Smooth muscle cell (in vitro differentiated cells): ENCODE results near the gene BRD7. TPM values are rescaled to one million over a fixed set of nuclear protein-coding genes. Genes with fewer than 3 reads are reported as not detected.
A peak's percentile ranks its signal among the peaks of the same experiment; 100 is the strongest.

Source experiments
- DNase-seq: peaks from one replicate; lab custom pipeline; 2025; ENCODE audit not compliant: unreplicated experiment; lab: John Stamatoyannopoulos, UW
- H2AFZ ChIP-seq: fragments of 200-600 bp; sonication (generic); 2 replicates; pipeline ENCODE4 v1.6.0; 2016; ENCODE audit warnings: antibody characterized with exemption, low read depth, mild to moderate bottlenecking
- H3F3A ChIP-seq: fragments of 200-600 bp; sonication (generic); 2 replicates; pipeline ENCODE4 v1.6.0; 2017; ENCODE audit warnings: antibody characterized with exemption, low read depth
- H3K27ac ChIP-seq: fragments of 200-600 bp; sonication (generic); 2 replicates; pipeline ENCODE4 v1.5.1; 2016; ENCODE audit warnings: low read depth, mild to moderate bottlenecking
- H3K27me3 ChIP-seq: fragments of 200-600 bp; sonication (generic); 2 replicates; pipeline ENCODE4 v1.6.1; 2016; ENCODE audit warnings: low read depth, mild to moderate bottlenecking
- H3K36me3 ChIP-seq: fragments of 200-600 bp; sonication (generic); 2 replicates; pipeline ENCODE4 v1.5.1; 2016; ENCODE audit warnings: low read depth
- H3K4me1 ChIP-seq: fragments of 200-600 bp; sonication (generic); 2 replicates; pipeline ENCODE4 v1.5.1; 2016; ENCODE audit warnings: low read depth
- H3K4me2 ChIP-seq: fragments of 200-600 bp; sonication (generic); 2 replicates; pipeline ENCODE4 v1.6.0; 2016; ENCODE audit warnings: mild to moderate bottlenecking
- H3K4me3 ChIP-seq: fragments of 200-600 bp; sonication (generic); 2 replicates; pipeline ENCODE4 v1.5.1; 2016; ENCODE audit warnings: mild to moderate bottlenecking
- H3K79me2 ChIP-seq: fragments of 200-600 bp; sonication (generic); 2 replicates; pipeline ENCODE4 v1.6.0; 2016; ENCODE audit warnings: low read depth, mild to moderate bottlenecking
- H3K9ac ChIP-seq: fragments of 200-600 bp; sonication (generic); 2 replicates; pipeline ENCODE4 v1.6.0; 2016; ENCODE audit warnings: low read depth
- H3K9me3 ChIP-seq: fragments of 200-600 bp; sonication (generic); replicated peaks from 2 replicates; pipeline ENCODE4 v1.5.1; 2016; ENCODE audit warnings: low read depth
- H4K20me1 ChIP-seq: fragments of 200-600 bp; sonication (generic); 2 replicates; pipeline ENCODE4 v1.6.0; 2016; ENCODE audit warnings: low read depth
- WGBS: methylation state at CpG from one replicate; pipeline ENCODE4 v1.1.7; 2016; ENCODE audit warnings: low lambda C conversion rate; 5-methylcytosine and 5-hydroxymethylcytosine counted together
- polyA plus RNA-seq: library from polyadenylated mRNA; unstranded; fragments of >200 nt; fragmentation: Nextera tagmentation; extraction: Ambion mirVana; gene quantifications from 2 replicates; pipeline ENCODE4 v1.2.1, GENCODE V29; 2016
- total RNA-seq: library from RNA; depleted of rRNA; stranded (reverse); fragments of >200 nt; gene quantifications from 2 replicates; pipeline ENCODE4 v1.2.3, GENCODE V29; 2014
- TF ChIP-seq, protein P1 (sequence below): fragments of 200-600 bp; sonication (generic); IDR thresholded peaks from 2 replicates; pipeline ENCODE4 v1.5.1; 2017; ENCODE audit warnings: borderline replicate concordance, mild to moderate bottlenecking, antibody characterized with exemption; ENCODE audit not compliant: insufficient read depth, poor library complexity, severe bottlenecking

Gene BRD7
- total and polyA plus RNA-seq, 2 experiments from 2014 or later = 33.9 to 40.4 TPM

DNA sequence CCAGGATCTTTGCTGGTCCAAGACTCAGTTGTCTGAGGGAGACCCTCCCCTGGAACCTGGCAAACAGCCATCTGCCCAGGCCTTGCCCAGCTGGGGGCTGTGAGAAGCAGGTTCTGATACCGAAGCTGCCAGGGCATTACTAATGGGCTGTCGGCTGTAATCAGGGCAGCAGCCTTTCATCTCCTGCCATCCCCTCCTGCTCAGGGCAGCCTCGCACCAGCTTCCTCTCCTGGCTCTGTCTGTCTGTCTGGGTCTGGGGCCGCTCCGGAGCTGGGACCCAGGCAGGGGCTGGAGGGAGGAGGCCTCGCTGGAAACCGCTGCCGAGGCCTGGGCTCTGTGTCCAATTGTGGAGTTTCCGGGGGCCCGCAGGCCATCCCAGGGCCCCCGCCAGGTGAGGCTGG, 21.6 kb upstream of the BRD7 start:
- Histone ChIP-seq H2AFZ (peak overlapping the region; percentile 86), H3F3A (no peaks in the 10 kb centered on the region), H4K20me1 (no peaks in the 10 kb centered on the region), H3K27ac (no peak overlapping the region), H3K79me2 (no peaks in the 10 kb centered on the region), H3K4me1 (peaks cover 10% of the 10 kb centered on the region), H3K4me3 (no peak overlapping the region), H3K36me3 (no peaks in the 10 kb centered on the region), H3K9me3 (no peaks in the 10 kb centered on the region), H3K9ac (no peak overlapping the region), H3K27me3 (no peaks in the 10 kb centered on the region), H3K4me2 (no peak overlapping the region)
- TF ChIP-seq, protein P1, sequence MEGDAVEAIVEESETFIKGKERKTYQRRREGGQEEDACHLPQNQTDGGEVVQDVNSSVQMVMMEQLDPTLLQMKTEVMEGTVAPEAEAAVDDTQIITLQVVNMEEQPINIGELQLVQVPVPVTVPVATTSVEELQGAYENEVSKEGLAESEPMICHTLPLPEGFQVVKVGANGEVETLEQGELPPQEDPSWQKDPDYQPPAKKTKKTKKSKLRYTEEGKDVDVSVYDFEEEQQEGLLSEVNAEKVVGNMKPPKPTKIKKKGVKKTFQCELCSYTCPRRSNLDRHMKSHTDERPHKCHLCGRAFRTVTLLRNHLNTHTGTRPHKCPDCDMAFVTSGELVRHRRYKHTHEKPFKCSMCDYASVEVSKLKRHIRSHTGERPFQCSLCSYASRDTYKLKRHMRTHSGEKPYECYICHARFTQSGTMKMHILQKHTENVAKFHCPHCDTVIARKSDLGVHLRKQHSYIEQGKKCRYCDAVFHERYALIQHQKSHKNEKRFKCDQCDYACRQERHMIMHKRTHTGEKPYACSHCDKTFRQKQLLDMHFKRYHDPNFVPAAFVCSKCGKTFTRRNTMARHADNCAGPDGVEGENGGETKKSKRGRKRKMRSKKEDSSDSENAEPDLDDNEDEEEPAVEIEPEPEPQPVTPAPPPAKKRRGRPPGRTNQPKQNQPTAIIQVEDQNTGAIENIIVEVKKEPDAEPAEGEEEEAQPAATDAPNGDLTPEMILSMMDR = no peak
- DNase-seq = no peak
- WGBS = 70% methylated on average over 11 of the region's 11 CpGs

DNA sequence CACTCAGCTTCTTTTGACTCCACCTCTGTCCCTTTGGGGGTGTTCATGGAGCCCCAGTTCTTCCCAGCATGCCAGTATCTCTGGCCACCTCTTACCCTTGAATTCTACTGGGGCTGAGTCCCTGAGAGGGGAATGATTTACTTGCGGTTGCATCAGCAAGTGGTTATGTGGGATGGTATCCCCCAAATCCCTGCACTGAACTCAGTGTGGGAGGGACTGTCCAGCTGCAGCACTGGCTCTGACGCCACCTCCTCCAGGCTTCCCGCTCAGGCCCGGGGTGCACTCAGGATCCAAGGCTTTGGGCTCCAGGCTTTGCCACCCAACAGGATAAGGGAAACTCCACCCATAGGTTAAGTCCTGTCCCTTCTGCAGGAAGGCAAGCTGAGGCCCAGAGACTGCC, 21.1 kb upstream of the BRD7 start:
- H3K27me3 ChIP-seq = no peaks in the 10 kb centered on the region
- no peaks in the 10 kb centered on the region for H4K20me1 ChIP-seq
- no peak overlapping the region for H3K27ac ChIP-seq
- TF ChIP-seq, protein P1 = no peak
- DNase-seq = no peak
- no peak overlapping the region for H3K4me3 ChIP-seq
- no peaks in the 10 kb centered on the region for H3K9me3 ChIP-seq
- H3K4me1 ChIP-seq = peaks cover 10% of the 10 kb centered on the region
- 78% methylated on average over 4 of the region's 4 CpGs for WGBS
- H2AFZ ChIP-seq = no peak overlapping the region
- H3K79me2 ChIP-seq = no peaks in the 10 kb centered on the region
- no peaks in the 10 kb centered on the region for H3K36me3 ChIP-seq
- H3F3A ChIP-seq = no peaks in the 10 kb centered on the region
- H3K4me2 ChIP-seq = no peak overlapping the region
- H3K9ac ChIP-seq = no peak overlapping the region

DNA sequence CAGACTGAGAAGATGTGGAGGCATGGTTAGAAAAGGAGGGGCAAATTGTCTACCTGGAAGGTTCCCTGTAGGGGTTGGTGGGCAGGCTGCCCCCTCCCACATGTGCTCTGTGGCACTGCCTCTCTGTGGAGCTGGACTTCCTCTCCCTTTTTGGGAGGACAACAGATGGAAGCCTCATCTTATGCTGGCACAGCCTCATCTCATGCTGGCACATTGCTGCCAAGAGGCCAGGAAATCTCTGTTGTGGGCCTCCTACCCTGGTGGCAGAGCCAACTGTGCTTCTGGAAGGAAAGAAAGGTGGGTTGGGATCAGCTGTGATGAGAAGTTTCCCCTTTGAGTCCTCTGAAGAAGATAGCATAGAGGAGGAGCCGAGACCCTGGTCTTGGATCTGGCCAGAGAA, 19.7 kb upstream of the BRD7 start:
- 94% methylated on average over 1 of the region's 1 CpG for WGBS
- no peak overlapping the region for H3K9ac ChIP-seq
- H3K27ac ChIP-seq = no peak overlapping the region
- H3K36me3 ChIP-seq = no peaks in the 10 kb centered on the region
- peaks cover 10% of the 10 kb centered on the region for H3K4me1 ChIP-seq
- no peaks in the 10 kb centered on the region for H3F3A ChIP-seq
- no peak overlapping the region for H3K4me3 ChIP-seq
- DNase-seq = no peak
- no peaks in the 10 kb centered on the region for H4K20me1 ChIP-seq
- no peak overlapping the region for H2AFZ ChIP-seq
- H3K4me2 ChIP-seq = no peak overlapping the region
- H3K9me3 ChIP-seq = no peaks in the 10 kb centered on the region
- TF ChIP-seq, protein P1 = no peak
- H3K27me3 ChIP-seq = no peaks in the 10 kb centered on the region
- no peaks in the 10 kb centered on the region for H3K79me2 ChIP-seq

DNA sequence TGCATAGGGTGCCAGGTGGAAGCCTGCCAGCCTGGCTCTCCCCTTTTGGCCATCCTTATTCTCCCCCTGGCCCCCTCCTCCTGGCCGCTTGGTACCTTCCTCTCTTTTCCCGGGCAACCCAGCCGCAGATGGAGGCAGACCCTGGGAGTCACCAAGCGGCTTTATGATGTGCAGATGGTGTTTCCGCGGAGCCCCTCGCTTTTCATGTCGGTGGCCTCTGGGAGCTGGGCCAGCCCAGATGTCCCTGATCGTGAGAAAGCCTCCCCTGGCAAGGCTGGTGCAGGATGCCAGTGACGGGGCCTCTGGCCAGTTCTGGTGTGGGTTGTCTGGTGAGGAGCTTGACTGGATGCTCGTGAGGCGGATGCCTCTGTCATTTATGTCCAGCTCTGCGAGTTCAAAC, 18.0 kb upstream of the BRD7 start:
- DNase-seq = no peak
- no peaks in the 10 kb centered on the region for H4K20me1 ChIP-seq
- no peak overlapping the region for H3K4me2 ChIP-seq
- no peaks in the 10 kb centered on the region for H3K79me2 ChIP-seq
- no peak overlapping the region for H2AFZ ChIP-seq
- no peaks in the 10 kb centered on the region for H3F3A ChIP-seq
- H3K9me3 ChIP-seq = no peaks in the 10 kb centered on the region
- H3K27ac ChIP-seq = no peak overlapping the region
- H3K4me1 ChIP-seq = peaks cover 10% of the 10 kb centered on the region
- TF ChIP-seq, protein P1 = no peak
- H3K4me3 ChIP-seq = no peak overlapping the region
- H3K27me3 ChIP-seq = no peaks in the 10 kb centered on the region
- WGBS = 93% methylated on average over 13 of the region's 13 CpGs
- no peak overlapping the region for H3K9ac ChIP-seq
- H3K36me3 ChIP-seq = no peaks in the 10 kb centered on the region
